Colon (tissue), 2 donors: ENCODE data around the gene MAST1.
A peak's percentile ranks its signal among the peaks of the same experiment; 100 is the strongest.
"Not testable (repeated sequence)": the region's sequence is repeated elsewhere in the genome, so short reads cannot be mapped to it uniquely, and the experiment has no call there.

ENCODE experiments used
- FAIRE-seq: peaks from 2 replicates; lab custom pipeline; 2012; peaks lifted over from hg19 to GRCh38; lab: Jason Lieb, UNC
- donor health status: control.
- donor health status: control.

MAST1 gene

GRCh38 chr19:12872255-12872654 is 33.9 kb downstream of the MAST1 start:
- FAIRE-seq, result no peak

DNA sequence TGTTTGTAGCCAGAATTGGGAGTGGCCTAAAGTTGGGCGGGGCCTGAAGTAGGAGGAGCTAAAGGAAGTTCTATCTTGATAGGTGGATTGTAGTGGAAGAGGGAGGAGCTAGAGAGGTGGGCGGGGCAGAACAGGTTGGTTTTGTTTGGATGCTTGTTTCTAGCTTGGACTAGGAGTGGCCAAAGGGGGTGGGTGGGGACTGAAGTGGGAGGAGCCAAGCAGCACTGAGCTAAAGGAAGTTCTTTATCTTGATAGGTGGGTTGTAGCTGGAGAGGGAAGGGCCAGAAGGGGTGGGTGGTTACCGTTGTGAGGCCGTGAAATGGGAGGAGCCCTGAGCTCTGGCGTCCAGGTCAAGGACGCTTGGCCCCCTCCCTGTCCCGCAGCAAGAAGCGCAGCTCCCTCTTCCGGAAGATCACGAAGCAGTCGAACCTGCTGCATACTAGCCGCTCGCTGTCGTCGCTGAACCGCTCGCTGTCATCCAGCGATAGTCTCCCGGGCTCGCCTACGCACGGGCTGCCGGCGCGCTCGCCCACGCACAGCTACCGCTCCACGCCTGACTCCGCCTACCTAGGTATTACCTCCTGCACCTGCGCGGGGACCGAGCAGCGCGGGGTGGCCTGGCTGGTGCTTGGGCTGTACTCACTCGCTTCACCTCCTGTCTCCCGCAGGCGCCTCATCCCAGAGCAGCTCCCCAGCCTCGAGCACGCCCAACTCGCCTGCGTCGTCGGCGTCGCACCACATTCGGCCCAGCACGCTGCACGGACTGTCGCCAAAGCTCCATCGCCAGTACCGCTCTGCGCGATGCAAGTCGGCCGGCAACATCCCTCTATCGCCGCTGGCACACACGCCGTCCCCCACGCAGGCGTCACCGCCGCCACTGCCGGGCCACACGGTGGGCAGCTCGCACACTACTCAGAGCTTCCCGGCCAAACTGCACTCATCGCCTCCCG is 34.9 kb downstream of the MAST1 start:
- FAIRE-seq, result no peak

DNA sequence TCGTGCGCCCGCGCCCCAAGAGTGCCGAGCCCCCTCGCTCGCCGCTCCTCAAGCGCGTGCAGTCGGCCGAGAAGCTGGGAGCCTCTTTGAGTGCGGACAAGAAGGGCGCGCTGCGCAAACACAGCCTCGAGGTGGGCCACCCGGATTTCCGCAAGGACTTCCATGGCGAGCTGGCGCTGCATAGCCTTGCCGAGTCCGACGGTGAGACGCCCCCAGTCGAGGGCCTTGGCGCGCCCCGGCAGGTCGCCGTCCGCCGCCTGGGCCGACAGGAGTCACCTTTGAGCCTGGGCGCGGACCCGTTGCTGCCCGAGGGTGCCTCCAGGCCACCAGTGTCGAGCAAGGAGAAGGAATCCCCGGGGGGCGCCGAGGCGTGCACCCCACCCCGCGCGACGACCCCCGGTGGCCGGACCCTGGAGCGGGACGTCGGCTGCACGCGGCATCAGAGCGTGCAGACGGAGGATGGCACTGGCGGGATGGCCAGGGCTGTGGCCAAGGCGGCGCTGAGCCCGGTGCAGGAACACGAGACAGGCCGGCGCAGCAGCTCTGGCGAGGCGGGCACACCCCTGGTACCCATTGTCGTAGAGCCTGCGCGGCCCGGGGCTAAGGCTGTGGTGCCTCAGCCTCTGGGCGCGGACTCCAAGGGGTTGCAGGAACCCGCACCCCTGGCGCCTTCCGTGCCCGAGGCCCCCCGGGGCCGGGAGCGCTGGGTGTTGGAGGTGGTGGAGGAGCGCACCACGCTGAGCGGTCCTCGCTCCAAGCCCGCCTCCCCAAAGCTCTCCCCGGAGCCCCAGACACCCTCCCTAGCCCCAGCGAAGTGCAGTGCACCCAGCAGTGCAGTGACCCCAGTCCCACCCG is 35.8 kb downstream of the MAST1 start:
- no peak for FAIRE-seq

DNA sequence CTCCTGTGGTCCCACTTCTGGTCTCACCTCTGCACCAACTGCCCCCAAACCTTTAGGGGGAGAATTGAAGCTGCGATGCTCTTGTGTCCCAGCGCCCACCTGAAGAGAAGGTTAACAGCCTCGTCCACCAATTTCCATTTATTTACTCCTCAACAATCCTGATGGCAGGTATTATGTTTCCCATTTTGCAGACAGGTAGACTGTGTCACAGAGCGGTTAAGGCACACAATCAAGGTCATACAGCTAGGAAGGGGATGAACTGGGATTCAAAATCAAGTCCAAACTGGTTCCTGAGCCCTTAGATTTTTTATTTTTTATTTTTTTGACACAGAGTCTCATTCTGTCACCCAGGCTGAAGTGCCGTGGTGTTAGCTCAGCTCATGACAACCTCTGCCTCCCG is 36.8 kb downstream of the MAST1 start:
- no peak for FAIRE-seq

- no peak for FAIRE-seq
Observed at GRCh38 chr19:12880551-12881171, 42.3 kb downstream of the MAST1 start.

DNA sequence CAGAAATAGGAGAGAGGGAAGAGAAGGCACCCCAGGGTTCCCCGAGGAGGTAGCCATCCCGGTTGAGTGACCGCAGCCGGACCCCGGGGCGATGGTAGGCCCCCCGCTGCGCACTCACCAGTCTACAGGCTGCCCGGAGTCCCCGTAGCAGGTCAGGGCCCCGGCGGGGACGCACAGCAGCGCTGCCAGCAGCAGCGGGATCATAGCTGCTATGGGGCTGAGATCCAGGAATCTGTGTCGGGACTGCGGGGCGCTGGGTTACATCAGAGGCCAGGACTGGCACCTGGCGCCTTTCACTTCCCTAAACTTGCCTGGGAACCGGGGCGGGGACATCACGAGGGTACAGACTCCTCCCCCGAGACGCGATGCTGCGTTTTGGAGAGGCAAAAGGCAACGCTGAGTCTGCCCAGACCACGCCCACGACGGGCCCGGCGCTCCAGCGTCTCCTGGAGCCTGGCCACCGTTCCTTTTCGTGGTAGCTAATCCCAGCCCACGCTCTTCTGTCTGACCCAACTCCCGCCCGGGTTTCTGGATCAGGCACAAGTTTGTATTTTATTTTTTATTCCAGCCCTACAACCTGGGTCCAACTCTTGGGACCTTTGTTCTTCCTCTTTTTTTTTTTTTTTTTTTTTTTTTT is 43.0 kb downstream of the MAST1 start, which contains the start of gene DNASE2:
TSS of gene DNASE2 (minus strand) at position 278 of the 637 bp plus-strand sequence. CDS start at position 204, 74 bp downstream.
- FAIRE-seq, result no peak

GRCh38 chr19:12882589-12882988 is 44.3 kb downstream of the MAST1 start:
- FAIRE-seq, result no peak

DNA sequence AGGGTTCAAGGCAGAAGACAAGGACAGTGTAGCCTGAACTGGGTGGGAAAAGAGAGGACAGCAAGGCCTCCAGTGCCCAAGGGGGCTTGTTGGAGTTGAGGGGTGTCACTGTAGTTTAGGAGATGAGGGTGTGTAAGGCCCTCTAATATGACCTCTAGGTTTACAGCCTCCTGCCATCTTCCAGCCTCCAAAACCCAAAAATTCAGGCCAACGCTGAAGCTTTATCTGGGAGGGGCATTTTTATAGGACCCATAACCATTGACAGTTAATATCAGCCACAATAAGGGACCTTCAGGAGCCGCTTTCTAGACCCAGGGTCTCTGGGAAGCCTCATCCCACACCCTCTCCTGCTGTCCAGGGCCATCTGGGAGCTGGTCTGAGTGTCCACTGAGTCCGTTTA is 45.9 kb downstream of the MAST1 start:
- no peak for FAIRE-seq

DNA sequence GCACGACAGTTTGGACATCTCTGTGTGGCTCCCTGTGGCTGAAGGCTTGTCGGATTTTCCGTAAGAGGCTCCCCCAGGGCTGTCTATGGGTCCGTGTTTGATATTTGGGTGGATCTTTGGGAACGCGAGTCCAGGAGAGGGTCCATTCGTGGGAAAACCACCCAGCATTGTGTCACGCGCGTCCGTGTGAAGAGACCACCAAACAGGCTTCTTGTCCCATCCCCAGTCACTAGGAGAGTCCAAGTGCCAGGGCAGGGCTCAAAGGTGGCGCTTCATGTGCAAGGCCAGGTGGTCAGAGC is 46.3 kb downstream of the MAST1 start:
- FAIRE-seq, result no peak

DNA sequence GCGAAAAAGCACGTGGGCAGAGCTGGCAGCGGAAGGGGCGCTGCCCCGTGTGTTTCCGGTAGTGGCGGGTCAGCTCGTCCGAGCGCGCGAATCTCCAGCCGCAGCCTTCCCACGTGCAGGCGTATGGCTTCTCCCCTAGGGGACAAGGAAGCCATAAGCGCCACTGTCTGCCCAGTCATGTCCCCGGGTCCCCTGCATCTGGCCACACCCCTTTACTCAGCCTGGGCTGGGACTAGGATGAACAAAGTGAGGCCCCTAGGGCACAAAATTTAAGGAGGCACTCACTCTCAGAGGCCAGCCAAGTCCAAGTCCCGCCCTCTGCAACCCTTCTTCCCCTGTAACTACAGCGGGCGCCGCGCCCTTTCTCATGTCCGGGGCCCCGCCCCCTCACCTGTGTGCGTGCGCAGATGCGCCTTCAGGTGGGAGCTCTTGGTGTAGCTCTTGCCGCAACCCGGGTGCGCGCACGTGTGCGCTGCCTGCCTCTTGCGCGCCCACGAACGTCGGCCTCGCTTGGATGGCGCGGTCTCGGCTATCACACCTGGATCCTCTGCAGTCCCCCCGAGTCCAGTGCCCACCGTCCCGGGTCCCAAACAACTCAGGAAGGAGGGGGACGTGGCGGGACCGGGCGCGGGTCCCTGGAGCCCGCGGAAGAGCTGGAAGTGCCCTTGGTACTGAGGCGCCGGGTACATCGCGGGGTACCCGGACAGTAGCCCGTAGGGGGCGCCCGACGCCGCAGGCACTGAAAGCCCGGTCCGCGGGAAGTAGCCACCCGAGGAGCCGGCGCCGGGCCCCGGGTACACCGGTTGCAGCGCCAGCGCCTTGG is 46.8 kb downstream of the MAST1 start:
- FAIRE-seq, result no peak

- no peak for FAIRE-seq
Observed at GRCh38 chr19:12885749-12886650, 47.7 kb downstream of the MAST1 start.

GRCh38 chr19:12886651-12886968 is 48.3 kb downstream of the MAST1 start:
- FAIRE-seq, result no peak

DNA sequence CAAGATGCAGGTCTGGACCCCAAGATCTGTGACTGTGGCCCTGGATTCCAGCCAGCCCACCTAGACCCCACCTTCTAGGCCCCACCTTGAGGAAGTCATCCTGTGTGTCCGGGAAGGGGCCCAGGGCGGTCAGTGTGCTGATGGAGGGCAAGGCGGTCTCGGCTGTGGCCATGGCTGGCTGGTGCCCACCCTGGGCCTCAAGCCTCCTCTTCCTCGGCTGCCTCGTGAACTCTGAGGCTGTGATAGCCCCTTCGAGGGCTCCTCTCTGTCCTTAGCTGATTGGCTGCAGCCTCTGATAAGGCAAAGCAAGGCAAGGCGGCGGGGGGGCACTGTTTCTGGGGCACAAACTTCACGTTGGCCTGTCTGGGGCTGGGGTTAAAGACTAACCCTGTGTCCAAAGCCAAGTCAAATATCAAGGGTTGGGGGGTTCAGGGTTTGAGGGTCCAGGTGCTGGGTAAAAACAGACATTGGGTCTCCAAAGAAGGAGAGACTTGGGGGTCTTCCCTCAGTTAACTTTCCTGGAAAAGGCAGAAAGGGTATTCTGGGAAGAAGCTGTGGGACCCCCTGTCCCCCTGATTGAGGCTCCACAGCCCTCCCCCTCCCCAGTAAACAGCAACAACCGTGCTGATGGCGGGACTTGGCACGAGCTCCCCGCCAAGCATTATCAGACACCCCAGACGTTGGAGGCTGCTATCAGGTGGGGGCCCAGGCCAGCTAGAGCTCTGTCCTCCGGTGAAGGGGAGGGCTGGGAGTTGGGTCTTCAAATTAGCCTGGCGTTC is 48.8 kb downstream of the MAST1 start, which contains the start of gene KLF1:
TSS of gene KLF1 (minus strand) at position 233 of the 779 bp plus-strand sequence. CDS start at position 172, 61 bp downstream.
- no peak for FAIRE-seq

GRCh38 chr19:12888006-12888603 is 49.8 kb downstream of the MAST1 start:
- no peak for FAIRE-seq

DNA sequence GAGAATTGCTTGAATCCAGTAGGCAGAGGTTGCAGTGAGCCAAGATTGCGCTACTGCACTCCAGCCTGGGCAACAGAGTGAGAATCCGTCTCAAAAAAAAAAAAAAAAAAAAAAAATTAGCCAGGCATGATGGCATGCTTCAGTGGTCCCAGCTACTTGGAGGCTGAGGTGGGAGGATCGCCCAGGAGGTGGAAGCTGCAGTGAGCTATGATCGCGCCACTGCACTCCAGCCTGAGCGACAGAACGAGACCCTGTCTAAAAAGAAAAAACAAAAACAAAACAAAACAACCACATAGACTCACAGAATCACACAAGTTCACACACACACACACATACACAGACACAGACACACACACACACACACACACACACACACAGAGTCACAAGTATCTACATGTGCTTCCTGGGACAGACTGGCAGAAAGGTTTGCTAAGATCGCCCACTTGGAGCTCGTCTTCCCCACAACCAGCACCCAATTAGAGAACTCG is 52.0 kb downstream of the MAST1 start:
- FAIRE-seq, result not testable (repeated sequence)

DNA sequence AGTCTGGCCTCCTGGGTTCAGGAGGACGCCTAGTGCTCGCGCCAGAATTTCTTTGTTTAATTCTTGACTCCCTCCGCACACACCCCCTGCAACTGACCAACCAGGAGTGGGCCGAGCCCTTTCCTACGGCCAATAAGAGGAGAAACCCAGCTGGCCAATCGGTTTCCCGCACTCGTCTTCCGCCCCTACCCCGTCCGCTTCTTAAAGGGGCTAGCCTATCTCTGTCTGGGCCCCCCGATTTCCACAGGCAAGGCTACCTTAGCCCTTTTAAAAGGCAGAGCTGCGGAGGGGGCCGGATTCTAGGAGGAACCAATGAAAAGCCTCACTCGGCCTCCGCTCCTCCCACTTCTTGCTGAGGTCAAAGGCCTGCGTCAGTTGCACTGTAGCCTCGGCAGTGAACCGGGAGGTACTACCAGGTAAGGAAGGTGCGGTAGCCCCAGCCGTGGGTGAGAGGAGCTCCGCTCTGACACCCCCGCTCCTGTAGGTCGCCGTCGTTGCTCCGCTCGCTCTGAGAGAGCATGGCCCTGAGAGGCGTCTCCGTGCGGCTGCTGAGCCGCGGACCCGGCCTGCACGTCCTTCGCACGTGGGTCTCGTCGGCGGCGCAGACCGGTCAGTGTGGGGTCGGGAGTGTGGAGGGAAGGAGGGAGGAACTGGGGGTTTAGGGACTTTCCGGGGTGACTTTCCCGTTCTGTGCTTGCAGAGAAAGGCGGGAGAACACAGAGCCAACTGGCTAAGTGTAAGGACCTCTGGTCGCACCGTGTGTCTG is 52.7 kb downstream of the MAST1 start, which contains the start of gene GCDH:
TSS of gene GCDH (plus strand) at position 374 of the 766 bp plus-strand sequence. CDS start at position 519, 145 bp downstream.
- FAIRE-seq, result peak; percentile 95

GRCh38 chr19:12891553-12892021 is 53.3 kb downstream of the MAST1 start:
- no peak for FAIRE-seq

DNA sequence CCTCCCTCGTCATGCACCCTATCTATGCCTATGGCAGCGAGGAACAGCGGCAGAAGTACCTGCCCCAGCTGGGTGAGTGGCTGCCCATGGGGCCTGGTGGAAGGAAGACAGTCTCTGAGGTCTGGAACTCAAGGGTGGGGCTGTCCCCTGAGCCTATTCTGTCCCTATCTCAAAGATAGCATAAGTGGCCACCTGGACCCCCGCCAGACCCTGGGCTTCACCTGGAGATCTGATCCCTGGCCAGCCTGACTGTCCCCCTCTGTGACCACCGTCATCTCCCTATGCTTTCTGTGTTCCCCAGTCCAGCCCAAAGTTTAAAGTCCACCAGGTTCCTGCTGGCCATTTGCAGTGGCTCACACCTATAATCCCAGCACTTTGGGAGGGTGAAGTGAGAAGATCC is 55.3 kb downstream of the MAST1 start:
- FAIRE-seq, result no peak
